C4-2B (cell line): ENCODE results near the gene SRSF7.
"Not testable (repeated sequence)": the region's sequence is repeated elsewhere in the genome, so short reads cannot be mapped to it uniquely, and the experiment has no call there.

Source experiments
- H3K27ac ChIP-seq: fragments of 450-650 bp; 2 replicates; pipeline ENCODE4 v1.5.1; 2017
- ZFX ChIP-seq: fragments of 450-650 bp; IDR thresholded peaks from 2 replicates; pipeline ENCODE4 v1.6.1; 2017
- TF ChIP-seq, protein P1 (sequence below): fragments of 450-650 bp; conservative IDR thresholded peaks from 2 replicates; pipeline ENCODE4 v1.5.1; 2017; ENCODE audit warnings: mild to moderate bottlenecking

Gene SRSF7

DNA sequence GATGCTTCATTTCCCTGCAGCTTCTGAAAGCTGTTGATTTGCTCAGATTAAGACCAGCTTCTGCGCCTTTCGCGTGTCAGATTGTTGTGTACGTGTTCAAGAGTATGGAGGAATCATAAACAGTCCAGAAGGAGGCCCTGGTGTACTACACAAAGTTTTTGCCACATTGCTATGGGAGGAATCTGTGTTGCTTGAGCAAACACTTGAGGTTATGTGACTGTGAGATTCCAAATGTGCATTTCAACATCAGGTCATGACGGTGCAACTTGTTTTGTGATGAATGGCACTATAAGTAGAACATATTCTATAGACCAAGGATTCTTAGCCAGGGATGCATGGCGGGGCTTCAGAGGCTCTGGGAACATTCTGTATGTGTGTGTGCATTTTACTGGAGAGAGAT, 35.0 kb downstream of the SRSF7 start:
- TF ChIP-seq, protein P1, sequence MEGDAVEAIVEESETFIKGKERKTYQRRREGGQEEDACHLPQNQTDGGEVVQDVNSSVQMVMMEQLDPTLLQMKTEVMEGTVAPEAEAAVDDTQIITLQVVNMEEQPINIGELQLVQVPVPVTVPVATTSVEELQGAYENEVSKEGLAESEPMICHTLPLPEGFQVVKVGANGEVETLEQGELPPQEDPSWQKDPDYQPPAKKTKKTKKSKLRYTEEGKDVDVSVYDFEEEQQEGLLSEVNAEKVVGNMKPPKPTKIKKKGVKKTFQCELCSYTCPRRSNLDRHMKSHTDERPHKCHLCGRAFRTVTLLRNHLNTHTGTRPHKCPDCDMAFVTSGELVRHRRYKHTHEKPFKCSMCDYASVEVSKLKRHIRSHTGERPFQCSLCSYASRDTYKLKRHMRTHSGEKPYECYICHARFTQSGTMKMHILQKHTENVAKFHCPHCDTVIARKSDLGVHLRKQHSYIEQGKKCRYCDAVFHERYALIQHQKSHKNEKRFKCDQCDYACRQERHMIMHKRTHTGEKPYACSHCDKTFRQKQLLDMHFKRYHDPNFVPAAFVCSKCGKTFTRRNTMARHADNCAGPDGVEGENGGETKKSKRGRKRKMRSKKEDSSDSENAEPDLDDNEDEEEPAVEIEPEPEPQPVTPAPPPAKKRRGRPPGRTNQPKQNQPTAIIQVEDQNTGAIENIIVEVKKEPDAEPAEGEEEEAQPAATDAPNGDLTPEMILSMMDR: no peak
- no peak for TF ChIP-seq ZFX
- no peak overlapping the region for H3K27ac ChIP-seq

DNA sequence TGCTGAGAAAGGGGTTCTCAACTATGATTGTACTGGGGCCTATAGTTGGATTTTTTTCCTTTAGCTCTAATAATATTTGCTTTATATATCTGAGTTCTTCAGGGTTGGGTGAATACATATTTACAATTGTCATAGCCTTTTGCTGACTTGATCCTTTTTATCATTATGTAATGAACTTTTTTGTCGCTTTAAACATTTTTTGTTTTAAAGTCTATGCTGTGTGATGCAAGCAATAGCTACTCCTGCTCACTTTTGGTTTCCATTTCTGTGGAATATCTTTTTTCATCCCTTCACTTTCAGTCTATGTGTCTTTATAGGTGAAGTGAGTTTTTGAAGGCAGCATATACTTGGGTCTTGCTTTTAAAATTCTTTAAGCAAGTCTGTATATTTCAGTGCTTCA, 36.2 kb downstream of the SRSF7 start:
- not testable (repeated sequence) for H3K27ac ChIP-seq

DNA sequence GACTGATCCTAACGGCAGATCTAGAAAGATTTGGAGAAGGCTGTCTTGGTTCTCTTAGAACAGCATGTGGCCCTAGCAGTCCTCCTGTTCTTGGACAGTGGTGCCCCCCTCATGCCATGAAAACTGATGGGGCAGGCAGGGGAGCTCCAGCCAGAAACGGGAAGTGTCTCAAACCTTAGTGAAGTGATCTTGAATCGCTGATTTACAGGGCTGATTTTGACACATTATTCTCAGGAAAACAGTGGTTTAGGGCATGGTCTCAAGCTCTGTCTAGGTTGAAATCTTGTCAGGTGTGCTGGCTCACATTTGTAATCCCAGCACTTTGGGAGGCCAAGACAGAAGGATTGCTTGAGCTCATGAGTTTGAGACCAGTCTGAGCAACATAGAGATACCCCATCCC, 37.8 kb downstream of the SRSF7 start:
- TF ChIP-seq, protein P1: no peak
- TF ChIP-seq ZFX: no peak
- H3K27ac ChIP-seq: no peak overlapping the region

DNA sequence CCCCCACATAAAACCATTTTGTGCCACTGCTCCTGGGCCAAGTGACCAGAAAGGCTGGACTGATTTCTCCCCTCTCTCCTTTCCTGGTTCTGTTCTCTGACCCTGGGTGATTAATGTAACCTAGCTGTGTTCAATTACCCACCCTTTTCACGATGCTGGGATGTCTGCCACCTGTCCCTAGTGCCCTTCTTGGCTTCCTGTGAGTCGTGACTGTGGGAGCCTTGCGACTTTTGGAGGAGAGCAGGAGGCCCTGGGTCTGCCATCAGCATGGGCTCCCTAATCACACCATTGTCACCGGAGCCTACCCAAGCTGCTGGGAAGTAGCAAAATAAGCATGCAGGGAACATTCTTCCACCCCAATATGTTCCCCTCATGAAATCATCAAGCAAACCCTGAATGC, 38.3 kb downstream of the SRSF7 start:
- TF ChIP-seq, protein P1: no peak
- TF ChIP-seq ZFX: no peak
- no peak overlapping the region for H3K27ac ChIP-seq

DNA sequence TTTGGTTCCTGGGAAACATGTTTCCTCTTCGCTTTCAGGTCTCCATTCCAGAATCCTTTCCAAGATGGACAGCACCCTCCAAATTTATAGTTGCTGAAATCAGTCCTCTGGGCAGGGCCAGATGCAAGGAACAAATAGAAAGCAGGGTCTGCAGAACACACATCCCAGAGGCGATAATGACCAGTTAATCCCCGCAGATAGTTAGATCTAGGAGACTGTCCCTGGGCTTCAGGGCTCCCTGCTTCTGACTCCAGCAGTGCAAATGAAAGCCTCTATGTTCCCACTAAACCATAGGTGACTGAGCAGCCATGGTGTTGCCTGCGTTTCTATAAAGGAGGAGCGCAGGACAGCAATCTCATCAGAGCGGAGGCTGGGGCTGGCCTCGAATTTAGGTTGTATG, 38.7 kb downstream of the SRSF7 start:
- TF ChIP-seq ZFX: no peak
- TF ChIP-seq, protein P1: no peak
- H3K27ac ChIP-seq: no peak overlapping the region

DNA sequence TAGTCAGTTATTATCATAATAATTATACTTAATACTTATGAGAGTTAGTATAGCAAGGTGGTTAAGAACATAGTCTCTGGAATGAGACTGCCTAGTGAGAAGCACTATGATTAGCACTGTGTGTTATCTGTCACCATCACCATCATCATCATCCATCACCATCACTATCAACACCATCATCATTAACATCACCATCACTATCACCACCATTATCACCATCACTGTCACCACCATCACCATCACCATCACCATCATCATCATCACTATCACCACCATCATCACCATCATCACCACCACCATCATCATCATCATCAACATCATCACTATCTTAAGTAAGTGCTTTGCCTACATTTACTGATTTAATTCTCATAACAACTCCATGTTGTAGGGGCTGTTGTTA, 39.6 kb downstream of the SRSF7 start:
- TF ChIP-seq ZFX: no peak
- TF ChIP-seq, protein P1: no peak
- no peak overlapping the region for H3K27ac ChIP-seq

DNA sequence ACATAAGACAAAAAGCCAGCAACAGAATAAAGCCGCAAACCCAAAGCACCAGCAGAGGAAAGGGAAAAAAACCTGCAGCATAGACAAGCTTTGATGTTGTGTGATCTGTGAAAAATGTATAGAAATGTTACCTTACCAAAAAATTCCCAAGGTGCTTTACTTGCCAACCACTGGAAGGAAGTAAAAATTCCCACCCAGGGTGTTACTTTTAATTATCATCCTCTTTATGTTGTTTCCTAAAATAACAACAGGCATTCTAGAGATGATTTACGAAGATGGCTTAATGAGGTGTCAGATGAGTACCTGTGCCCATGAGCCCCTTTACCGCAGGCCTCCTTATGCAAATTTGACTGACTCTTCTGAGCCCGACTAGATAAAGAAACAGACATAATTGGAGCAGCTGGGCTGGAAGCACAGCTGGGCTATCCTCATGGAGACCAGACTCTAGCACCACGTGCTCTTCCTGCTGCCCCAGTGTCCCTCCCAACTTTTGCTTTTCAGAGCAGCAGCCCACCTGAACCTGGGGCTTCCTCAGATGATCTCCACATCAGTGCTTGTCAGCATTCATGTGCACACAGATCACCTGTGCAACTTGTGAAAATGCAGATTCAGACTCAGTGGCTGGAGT, 41.5 kb downstream of the SRSF7 start:
- no peak for TF ChIP-seq ZFX
- TF ChIP-seq, protein P1: no peak
- no peak overlapping the region for H3K27ac ChIP-seq

DNA sequence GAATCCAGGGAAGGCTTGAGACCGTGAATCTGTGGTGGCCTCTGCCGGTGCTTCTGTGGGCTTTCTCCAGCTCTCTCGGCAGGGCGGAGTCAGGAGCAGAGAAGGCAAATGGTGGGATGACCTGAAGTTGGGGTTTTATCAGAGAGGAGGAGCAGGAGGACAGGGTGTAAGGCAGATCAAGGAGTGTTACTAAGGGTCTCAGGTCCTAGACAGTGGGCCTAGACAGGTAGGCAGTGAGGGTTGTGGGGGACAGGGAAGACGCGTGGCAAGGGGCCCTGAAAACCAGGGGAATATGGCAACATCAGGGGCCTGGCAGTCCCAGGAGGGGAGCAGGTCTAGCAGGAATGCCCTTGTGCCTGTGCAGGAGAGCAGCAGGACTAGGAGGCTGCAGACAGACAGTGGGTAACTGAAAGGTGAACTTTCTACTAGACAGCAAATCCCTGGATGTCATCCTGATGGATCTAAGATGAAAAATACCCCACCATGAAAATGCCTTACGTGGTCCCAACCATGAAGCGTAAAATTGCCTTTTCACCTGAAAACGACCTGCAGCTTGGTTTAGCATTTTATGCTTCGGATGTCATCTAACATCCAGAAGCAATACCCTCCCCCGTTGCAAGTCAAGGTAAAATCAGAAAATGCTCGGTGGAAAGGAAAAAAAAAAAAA, 42.1 kb downstream of the SRSF7 start:
- H3K27ac ChIP-seq: no peak overlapping the region
- no peak for TF ChIP-seq ZFX
- TF ChIP-seq, protein P1: no peak

DNA sequence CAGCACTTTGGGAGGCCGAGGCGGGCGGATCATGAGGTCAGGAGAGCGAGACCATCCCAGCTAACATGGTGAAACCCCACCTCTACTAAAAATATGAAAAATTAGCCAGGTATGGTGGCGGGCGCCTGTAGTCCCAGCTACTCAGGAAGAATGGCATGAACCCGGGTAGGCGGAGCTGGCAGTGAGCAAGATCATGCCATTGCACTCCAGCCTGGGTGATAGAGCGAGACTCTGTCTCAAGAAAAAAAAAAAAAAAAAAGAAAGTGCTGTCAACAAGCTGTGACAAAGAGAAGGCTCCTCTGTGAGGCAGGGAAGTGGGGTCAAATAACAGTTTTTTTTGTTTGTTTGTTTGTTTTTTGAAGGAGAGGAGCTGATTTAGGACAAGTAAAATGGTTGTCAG, 42.7 kb downstream of the SRSF7 start:
- H3K27ac ChIP-seq: not testable (repeated sequence)
